Ammon's horn (tissue), 1 donor: Measurements from ENCODE around the gene TRIM26.
"Not testable (repeated sequence)": the region's sequence is repeated elsewhere in the genome, so short reads cannot be mapped to it uniquely, and the experiment has no call there.

ENCODE experiments used
- DNase-seq: peaks from one replicate; pipeline ENCODE4 v3.0.0-alpha.2; 2016; ENCODE audit warnings: low spot score

TRIM26 gene

DNA sequence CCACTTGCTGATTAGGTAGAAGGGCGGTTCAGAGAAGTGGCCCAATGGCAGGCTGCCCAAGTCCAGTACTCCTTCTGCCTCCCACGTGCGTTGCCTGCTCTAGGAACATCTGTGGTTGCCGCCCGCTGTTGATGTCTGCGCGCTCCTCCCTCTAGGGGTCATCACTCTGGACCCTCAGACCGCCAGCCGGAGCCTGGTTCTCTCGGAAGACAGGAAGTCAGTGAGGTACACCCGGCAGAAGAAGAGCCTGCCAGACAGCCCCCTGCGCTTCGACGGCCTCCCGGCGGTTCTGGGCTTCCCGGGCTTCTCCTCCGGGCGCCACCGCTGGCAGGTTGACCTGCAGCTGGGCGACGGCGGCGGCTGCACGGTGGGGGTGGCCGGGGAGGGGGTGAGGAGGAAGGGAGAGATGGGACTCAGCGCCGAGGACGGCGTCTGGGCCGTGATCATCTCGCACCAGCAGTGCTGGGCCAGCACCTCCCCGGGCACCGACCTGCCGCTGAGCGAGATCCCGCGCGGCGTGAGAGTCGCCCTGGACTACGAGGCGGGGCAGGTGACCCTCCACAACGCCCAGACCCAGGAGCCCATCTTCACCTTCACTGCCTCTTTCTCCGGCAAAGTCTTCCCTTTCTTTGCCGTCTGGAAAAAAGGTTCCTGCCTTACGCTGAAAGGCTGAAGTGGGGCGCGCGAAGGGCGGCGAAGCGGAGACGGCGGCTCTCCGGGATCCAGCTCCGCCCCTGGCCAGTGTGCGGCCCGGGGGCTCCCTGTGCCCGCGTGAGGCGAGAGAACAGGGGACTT is 41.3 kb downstream of the TRIM26 start:
- no peak for DNase-seq

DNA sequence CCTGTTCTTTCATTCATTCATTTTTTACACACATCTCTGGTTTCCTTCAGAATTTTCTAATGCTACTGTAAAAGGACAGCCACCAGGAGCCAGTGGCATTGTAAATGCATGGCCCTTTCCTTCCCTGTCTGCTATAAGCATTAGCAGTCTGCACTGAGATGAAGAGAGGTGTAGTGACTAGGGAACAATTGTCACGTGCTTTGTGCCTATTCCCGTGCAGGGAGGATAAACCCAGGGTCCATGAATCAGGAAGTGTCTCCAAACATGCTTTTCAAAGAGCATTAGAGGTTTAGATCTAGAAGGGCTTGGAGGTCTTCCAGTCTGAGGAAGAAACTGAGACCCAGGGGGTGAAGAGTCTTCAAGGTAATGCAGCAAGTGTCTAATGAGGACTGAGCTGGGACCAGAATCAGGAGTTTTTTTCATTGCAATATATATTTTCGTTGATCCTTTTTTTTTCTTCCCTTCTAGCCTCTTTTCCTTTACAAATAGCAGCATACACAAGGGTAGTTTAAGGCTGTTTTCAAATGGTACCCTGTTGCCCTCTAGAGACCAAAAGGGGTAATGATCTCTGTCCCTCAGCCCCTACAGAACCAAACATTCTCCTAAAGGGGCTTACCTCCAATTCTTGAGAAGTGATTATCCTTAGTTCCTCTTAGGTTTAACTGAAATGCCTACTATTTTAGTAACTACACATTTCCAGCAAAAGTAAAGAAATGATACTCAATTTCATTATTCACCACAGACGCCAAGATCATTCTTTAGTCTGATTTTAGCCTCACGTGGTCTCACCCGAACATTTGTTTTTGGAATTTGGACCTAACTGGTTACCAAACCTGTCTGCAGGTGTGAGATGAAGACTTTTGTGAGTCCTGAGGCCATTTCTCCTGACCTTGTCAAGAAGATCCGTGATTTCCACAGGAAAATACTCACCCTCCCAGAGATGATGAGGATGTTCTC is 43.3 kb downstream of the TRIM26 start:
- DNase-seq, result peak; percentile 51

DNA sequence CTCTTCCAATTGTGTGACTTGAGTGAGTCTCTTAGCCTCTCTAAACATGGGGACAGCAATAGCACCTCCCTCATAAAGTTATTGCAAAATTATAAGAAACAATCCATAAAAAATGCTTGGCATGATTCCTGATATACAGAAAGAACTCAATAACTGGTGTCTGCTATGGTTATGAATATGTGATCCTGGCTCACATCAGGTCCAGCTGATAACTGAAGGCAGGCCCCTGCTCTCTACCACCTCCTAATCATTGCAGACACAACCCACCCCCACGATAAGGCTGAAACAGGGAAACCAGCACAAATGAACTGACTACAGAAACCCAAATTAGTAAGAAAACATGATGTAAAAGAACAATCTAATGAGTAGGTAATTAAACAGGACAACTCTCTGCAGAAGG is 44.5 kb downstream of the TRIM26 start:
- no peak for DNase-seq

DNA sequence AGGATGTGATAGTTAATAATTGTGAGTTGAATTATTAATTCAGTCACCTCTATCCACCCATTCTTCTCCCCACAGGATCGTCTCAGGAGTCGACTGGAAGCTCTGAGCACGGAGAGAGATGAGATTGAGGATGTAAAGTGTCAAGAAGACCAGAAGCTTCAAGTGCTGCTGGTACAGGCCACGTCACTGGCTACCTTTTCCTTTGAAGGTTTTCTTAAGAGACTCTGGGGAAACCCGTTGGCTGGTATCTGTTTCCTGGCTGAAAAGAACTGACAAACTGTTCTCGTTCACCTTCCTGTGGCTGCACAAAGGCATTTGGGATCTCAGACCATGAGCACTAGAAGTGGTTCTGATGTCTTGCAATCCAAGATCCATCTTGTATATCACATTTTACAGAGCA is 46.1 kb downstream of the TRIM26 start:
- no peak for DNase-seq

DNA sequence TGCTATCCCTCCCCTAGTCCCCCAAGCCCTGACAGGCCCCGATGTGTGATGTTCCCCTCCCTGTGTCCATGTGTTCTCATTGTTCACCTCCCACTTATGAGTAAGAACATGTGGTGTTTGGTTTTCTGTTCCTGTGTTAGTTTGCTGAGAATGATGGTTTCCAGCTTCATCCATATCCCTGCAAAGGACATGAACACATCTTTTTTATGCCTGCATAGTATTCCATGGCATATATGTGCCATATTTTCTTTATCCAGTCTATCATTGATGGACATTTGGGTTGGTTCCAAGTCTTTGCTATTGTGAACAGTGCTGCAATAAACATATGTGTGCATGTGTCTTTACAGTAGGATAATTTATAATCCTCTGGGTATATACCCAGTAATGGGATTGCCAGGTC is 48.0 kb downstream of the TRIM26 start:
- not testable (repeated sequence) for DNase-seq

DNA sequence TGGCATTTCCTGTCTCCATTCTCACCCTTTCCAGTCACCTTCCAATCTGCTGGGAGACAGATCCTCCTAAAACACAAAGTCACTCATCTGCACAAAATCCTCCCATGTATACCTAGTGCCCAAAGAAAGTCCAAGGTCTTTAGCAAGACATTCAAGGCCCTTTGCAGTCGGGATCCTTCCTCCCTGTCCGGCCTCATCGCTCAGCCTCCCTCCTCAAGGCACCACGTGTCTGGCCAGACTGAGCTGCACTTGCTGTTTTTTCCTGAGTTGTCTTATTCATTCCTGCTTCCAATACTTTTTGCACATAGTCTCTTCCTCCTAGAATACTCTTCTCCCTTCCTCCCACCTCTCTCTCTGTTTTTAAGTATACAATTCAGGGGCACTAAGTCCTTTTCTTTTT is 48.5 kb downstream of the TRIM26 start:
- no peak for DNase-seq

DNA sequence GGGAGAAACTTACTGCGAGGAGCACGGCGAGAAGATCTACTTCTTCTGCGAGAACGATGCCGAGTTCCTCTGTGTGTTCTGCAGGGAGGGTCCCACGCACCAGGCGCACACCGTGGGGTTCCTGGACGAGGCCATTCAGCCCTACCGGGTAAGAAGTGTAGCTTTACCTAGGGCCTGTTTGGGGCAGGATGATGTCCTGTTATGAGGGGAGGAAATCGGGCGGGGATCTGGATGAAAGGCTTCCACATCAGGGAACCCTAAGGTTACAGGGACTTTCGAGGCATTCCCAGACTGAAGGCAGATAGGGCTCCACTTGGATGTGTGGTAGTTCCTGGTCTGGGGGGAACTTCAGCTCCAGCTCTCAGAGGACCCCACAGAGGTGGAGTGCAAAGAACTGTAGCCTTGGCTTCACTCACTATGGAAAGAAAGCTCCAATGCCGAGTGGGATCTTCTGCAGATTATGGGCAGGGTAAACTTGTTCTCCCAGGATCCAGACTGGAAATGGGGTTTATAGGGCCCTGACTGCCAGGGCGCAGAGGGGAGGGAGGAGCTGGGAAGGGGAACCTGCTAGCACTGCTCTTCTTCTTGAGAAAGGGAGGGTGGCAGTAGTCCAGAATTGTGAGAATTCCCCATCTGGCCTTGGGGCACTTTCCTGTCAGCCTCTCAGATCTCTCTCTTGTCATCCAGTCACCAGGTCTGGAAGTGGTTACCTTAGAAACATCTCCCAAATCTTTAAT is 49.1 kb downstream of the TRIM26 start:
- no peak for DNase-seq

DNA sequence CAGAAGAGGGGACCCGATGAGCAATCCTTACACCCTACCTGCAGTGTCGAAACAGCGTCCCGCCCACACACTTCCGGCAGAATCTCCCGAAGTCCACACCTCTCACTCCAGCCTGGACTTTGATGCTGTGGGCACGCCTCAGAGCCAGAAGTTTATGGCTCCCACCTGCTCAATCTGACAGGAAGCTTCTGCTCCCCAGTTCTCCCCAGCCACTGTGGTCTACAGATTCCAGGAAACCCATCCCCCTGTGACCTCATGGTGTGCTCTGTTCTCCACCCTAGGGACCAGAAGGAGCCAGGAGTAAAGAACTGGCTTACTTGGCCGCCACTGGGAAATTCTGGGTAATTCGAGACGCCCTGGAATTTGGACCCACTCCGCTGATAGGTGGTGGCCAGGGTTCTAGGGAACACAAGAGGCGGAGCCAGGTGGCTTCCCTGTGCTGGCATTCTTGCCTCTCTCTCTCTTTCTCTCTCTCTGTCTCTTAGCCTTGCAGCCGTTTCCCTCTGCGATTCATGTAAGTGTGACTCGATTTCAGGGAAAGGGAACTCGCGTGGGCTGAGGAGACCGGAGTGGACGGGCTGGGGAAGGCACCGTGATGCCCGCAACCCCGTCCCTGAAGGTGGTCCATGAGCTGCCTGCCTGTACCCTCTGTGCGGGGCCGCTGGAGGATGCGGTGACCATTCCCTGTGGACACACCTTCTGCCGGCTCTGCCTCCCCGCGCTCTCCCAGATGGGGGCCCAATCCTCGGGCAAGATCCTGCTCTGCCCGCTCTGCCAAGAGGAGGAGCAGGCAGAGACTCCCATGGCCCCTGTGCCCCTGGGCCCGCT is 49.9 kb downstream of the TRIM26 start, which contains the start of gene TRIM15:
TSS of gene TRIM15 (plus strand) at position 457 of the 828 bp plus-strand sequence. CDS start at position 596, 139 bp downstream.
- no peak for DNase-seq

DNA sequence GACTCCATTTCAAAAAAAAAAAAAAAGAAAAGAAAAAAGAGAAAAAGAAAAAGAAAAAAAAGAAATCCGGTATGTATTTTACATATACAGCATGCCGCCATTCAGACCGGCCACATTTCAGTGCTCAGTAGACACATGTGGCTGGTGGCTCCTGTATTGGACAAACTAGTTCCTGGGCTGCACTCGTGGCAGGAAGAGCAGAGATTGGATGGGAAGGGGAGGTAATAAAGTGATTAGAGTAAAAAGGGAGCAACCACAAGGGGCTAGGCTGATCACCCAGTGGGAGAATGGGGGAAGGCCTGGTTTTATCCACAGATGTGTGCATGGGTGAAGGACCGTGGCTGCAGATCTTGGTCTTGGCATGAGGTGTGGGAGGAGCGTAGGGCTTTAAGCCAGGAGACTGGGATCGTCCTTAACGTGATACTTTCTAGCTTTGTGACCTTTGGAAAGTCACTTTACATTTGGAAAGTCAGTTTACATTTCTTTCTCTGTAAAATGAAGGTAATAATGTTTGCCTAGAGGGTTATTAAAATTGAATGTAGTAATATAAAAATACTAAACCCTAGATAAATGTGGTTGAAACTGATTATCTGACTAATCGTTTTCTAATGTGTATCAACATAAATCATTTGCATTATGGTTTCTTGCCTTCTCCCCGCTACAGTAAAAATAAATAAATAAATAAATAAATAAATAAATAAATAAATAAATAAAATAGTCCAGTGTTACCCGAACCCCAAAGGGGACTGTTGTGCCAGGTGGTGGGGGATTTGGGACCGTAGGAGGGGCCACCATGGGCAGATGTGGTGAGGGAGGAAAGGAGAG is 50.7 kb downstream of the TRIM26 start:
- no peak for DNase-seq

DNA sequence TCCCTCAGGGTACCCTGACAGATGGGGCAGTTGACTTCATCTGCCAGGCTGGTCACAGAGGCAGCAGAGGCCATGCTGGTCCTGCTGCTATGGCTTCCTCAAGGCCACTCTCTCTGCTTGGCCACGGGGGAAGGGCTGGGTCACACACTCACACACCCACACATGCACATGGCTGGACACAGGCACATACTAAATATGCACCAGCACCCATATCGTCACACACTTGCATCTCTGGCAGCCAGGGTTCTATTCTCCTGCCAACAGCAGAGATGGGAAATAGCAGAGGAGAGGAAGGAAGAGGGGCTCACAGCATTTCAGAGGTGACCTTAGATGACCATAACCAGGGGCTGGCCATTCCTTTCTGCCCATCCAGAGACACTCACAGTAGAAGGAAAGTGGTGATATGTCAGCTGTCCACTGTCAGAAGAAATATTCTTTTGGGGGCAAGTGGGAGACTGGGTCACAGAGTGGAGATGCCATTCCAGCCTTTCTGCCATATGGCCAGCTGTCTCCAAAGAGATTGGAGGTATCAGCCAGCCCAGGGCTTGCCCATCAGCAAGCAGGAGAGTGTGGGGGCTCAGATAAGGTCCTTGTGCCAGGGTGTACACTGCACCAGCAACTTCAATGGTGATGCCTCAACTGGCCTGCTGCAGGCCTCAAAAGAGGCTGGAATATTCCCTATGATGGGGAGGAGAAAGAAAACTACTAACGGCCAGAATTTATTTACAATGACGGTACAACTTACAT is 52.2 kb downstream of the TRIM26 start, which contains the start of gene TRIM10:
TSS of gene TRIM10 (minus strand) at position 427 of the 747 bp plus-strand sequence. CDS start at position 74, 353 bp downstream.
- no peak for DNase-seq

DNA sequence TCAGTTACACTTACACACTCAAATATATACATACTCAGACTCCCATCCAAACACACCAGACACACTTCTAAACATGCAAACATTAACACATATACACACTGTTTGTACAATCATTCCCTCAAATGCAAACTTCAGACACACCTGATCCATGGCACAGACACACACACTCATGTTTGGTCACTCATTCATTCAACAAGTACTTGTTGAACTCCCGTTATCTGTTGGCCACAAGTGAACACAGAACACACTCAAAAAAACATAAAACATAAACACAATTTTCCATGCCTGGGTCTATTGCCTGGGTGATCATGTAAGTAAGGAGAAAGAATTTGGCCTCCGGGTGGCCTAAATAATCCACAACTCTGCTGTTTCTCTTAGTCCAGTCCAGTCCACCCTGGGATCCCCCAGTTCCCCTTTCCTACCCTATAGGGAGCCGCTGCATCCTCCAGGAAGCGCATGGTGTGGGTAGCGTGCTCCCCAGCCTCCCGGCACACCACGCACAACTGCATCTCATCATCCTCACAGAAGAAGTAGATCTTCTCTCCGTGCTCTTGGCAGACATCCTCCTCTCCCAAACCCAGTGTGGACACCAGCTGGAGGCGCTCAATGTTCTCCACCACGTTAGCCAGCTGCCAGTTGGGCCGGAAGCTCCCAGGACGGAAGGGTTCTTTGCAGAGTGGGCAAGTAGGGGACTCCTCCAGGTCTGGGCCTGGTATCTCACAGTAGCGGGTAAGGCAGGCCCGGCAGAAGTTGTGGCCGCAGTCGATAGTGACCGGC is 53.0 kb downstream of the TRIM26 start:
- DNase-seq, result no peak

DNA sequence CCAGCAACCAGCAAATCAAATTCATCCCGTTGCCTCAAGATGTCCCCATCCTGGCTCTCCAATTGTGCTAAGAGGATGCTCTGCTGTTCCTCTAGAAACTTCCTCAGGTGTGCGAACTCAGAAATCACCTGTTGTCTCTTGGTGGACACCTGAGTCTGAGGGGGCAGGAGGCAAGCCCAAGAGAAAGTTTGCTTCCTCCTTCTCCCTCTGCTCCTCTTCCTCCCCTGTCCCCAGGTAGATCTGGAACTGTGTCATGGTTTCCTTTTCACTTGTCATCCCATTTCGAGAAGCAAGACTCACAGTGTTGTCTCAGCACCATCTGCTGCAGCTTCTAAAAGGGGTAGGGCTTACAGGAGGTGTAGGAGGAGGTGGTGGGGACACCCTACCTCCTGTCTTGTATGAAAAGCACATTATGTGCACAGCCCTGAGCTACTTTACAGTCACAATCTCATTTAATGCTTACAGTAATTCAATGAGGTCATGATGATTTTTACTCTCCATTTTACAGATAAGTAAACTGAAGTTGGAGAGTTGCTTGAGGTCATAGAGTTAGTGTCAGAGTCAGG is 54.6 kb downstream of the TRIM26 start:
- DNase-seq, result peak; percentile 14

DNA sequence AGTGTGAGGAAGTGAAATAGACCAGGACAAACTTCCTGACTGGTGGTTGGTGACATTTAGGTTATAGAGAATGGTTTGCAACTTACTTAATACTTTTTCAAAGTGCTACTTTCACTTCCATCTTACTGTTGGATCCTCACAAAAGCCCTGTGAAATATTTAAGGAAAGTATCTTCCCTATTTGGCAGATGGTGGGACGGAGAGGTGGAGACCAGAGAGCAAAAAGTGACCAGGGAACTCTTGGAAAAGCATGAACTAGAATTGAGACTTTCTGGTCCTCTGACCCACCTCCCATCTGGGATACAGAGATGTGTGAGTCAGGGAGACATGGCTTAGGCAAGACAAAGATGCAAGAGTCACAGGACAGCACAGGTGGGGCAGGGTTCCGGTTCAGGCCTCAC is 55.2 kb downstream of the TRIM26 start:
- no peak for DNase-seq

DNA sequence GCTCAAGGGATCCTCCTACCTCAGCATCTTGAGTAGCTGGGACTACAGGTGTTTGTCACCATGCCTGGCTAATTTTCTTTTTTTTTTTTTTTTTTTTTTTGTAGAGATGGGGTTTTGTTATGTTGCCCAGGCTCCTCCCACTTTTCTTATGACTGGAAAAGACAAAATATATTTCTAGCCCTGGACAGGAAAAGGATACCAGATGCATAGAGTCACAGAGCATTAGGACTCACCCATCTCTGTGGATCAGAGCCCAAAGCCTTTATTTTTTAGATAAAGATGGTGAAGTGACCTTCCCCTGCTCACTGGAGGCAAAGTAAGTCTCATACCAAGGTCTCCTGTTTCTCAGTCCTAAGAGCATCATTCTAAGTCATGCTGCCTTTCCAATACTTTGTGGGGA is 55.6 kb downstream of the TRIM26 start:
- DNase-seq, result no peak

DNA sequence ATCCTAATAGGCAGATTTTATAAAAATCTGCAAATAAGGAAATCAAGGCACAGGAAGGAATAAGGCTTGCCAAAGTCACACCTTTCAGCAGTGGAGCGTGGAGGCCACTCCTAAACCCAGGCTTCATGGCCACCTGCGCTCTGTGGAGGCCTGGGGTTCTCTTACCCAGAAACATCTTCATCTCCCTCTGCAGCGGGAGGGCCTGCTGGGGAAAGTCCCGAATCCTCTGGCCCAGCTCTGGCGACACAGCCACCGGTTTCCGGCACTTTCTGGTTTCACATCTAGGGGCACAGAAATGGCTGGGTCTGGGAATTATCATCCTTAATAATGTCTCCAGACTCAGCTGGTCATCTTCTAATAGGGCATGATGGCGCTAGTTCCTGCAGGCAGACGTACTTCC is 56.4 kb downstream of the TRIM26 start:
- no peak for DNase-seq

DNA sequence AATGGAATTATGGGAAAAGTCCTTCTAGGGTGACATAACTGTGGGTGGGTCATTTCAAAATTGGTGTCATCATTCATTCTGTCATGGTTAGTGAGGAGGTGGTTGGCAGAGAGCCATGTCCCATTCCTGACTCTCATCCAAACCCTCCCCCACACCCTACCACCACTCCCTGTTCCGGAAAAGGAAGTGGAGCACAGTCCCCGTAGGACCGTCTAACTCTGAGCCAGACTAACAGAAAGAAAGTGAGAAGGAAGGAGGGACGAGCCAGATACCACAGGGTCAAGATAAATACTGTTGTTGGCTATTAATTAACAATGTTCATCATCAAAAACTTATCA is 57.0 kb downstream of the TRIM26 start:
- no peak for DNase-seq

DNA sequence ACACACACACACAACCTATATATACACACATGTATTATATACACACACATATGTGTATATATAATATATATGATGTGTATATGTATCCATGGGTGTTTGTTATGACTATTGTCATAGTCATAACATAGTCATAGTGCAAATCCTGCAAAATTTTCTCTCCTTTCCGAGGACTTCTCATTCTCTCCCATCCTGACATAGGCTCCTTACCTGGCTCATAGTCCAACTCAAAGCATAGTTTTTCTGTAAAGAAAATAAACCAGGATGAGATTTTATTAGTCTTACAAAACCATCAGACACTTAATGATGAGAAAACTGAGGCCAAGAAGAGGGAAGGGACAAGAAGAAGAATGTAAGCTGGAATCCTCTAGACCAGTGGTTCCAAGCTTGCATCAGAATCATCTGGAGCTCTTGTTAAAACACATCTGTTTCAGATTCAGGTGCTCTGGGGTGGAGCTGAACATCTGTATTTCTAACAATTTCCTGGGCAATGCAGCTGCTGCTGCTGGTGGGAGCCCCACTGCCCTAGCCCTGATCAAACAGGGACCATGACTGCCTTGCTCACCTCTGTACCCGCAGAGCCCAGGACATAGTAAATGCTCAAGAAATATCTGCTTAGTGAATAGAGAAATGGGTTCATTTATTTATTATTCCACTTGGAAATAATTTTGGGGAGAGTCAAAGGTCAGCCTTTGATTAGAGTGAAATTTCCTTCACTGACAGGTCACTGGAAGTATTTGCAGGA is 57.5 kb downstream of the TRIM26 start:
- no peak for DNase-seq
